ENCODE measurements around the gene RGS11. TPM values are rescaled to one million over a fixed set of nuclear protein-coding genes. Genes with fewer than 3 reads are reported as not detected.

RGS11 gene
- total RNA-seq, 1 experiment from 2014 or later, result 2.9 TPM

DNA sequence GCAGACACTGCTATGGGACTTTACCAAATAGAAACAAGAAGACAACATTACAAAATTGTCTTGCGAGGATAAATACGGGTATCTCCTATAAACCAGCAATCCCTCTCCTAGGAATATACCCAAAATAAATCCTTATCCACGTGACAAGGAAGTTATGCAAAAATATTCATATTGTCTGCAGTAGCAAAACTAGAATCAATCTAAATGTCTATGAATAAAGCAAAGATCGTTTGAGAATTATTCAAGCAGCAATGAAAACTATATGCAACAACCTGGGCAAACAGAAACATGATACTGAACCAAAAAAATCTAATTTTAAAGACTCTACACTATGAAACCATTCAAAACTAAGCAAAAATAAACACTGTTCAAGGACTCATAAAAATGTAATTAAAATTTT is 55.7 kb downstream of the RGS11 start:
- Histone ChIP-seq H3K9me3 (ENCODE audit: control insufficient read depth, low read depth, low read length) (no peaks in the 10 kb centered on the region), H2BK20ac (ENCODE audit: low read depth, low read length, poor library complexity, severe bottlenecking) (no peak overlapping the region), H3K9ac (ENCODE audit: extremely low read depth, insufficient read length, low read length) (no peak overlapping the region), H3K4ac (ENCODE audit: low read depth, low read length) (no peak overlapping the region), H3T11ph (ENCODE audit: low read length) (no peak overlapping the region), H2AK5ac (ENCODE audit: insufficient read length, low read length) (no peak overlapping the region), H4K20me1 (ENCODE audit: control insufficient read depth, insufficient read depth, insufficient read length) (peaks cover 3% of the 10 kb centered on the region), H2BK12ac (ENCODE audit: insufficient read length, low read depth, low read length) (no peak overlapping the region), H4K91ac (ENCODE audit: insufficient read length, low read depth, low read length) (no peak overlapping the region), H3K23ac (ENCODE audit: insufficient read length, low read depth, low read length) (no peak overlapping the region), H3K79me2 (ENCODE audit: insufficient read depth, low read length) (peaks cover 7% of the 10 kb centered on the region; the same call in 1 of the 2 replicates), H2BK5ac (ENCODE audit: insufficient read length, low read length) (no peak overlapping the region), H3K4me1 (ENCODE audit: insufficient read depth, low read length) (no peaks in the 10 kb centered on the region), H2AFZ (ENCODE audit: low read length) (no peak overlapping the region), H3K4me2 (ENCODE audit: insufficient read depth, insufficient read length, low read length) (no peak overlapping the region), H2BK15ac (ENCODE audit: low read depth, low read length) (no peak overlapping the region), H3K23me2 (ENCODE audit: insufficient read length, low read depth, low read length, poor library complexity, severe bottlenecking) (no peaks in the 10 kb centered on the region), H3K14ac (ENCODE audit: insufficient read depth, low read length) (no peak overlapping the region), H4K5ac (ENCODE audit: insufficient read length, low read depth, low read length) (no peak overlapping the region), H4K8ac (replicated peaks; ENCODE audit: insufficient read length, low read depth, low read length) (no peak overlapping the region), H2BK120ac (ENCODE audit: low read depth, low read length, poor library complexity, severe bottlenecking) (no peak overlapping the region), H3K27ac (ENCODE audit: insufficient read length, low read depth, low read length) (no peak overlapping the region), H3K18ac (ENCODE audit: insufficient read length, low read depth, low read length) (no peak overlapping the region), H3K56ac (ENCODE audit: insufficient read length, low read depth, low read length) (no peak overlapping the region), H3K79me1 (ENCODE audit: insufficient read depth, low read depth, low read length, poor library complexity, severe bottlenecking) (peaks cover 4% of the 10 kb centered on the region), H3K27me3 (ENCODE audit: insufficient read depth, low read length) (no peaks in the 10 kb centered on the region)
- Mint-ChIP-seq H3K4me3 (no peak overlapping the region), H3K4me1 (no peaks in the 10 kb centered on the region), H3K9me3 (no peaks in the 10 kb centered on the region), H3K36me3 (ENCODE audit: insufficient read depth in 1 of 3, low read depth in 3 of 3) (peaks cover 29 to 89% (median 80%) of the 10 kb centered on the region in 3 experiments; a peak in 6 of 7 replicates), H3K27me3 (ENCODE audit: low read depth) (no peaks in the 10 kb centered on the region), H3K27ac (no peak overlapping the region)
- TF ChIP-seq, protein P1, sequence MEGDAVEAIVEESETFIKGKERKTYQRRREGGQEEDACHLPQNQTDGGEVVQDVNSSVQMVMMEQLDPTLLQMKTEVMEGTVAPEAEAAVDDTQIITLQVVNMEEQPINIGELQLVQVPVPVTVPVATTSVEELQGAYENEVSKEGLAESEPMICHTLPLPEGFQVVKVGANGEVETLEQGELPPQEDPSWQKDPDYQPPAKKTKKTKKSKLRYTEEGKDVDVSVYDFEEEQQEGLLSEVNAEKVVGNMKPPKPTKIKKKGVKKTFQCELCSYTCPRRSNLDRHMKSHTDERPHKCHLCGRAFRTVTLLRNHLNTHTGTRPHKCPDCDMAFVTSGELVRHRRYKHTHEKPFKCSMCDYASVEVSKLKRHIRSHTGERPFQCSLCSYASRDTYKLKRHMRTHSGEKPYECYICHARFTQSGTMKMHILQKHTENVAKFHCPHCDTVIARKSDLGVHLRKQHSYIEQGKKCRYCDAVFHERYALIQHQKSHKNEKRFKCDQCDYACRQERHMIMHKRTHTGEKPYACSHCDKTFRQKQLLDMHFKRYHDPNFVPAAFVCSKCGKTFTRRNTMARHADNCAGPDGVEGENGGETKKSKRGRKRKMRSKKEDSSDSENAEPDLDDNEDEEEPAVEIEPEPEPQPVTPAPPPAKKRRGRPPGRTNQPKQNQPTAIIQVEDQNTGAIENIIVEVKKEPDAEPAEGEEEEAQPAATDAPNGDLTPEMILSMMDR (conservative IDR thresholded peaks at IDR 0.05), result no peak
- no peak for DNase-seq
- no CpG with 5 or more reads among the region's 4 CpGs for WGBS (ENCODE audit: extremely low coverage, insufficient read length, low lambda C conversion rate)

Other genes with a start within 250 kb of the RGS11 start
- 53.6 and 56.6 TPM in 2 replicates for gene POLR3K, start 222.3 kb downstream of the RGS11 start, total RNA-seq (2021)
- gene SNRNP25, start 222.1 kb downstream of the RGS11 start, total RNA-seq (2021), result 75.3 and 78.5 TPM in 2 replicates
- gene RHBDF1, start 203.3 kb downstream of the RGS11 start, total RNA-seq (2021), result 34.6 and 35.7 TPM in 2 replicates
- 39.1 and 41.7 TPM in 2 replicates for gene MPG, start 197.7 kb downstream of the RGS11 start, total RNA-seq (2021)
- 36.9 and 37.1 TPM in 2 replicates for gene NPRL3, start 137.3 kb downstream of the RGS11 start, total RNA-seq (2021)
- not detected in 2 replicates for gene HBZ, start 123.3 kb downstream of the RGS11 start, total RNA-seq (2021)
- gene HBM, start 110.0 kb downstream of the RGS11 start, total RNA-seq (2021), result not detected in 2 replicates
- gene HBA2, start 103.1 kb downstream of the RGS11 start, total RNA-seq (2021), result 4.3 TPM in 1 of 2 replicates, not detected in the other
- gene HBA1, start 99.3 kb downstream of the RGS11 start, total RNA-seq (2021), result 2.0 and 7.2 TPM in 2 replicates
- 3.5 and 4.4 TPM in 2 replicates for gene HBQ1, start 95.5 kb downstream of the RGS11 start, total RNA-seq (2021)
- 128 and 137 TPM in 2 replicates for gene LUC7L, start 46.5 kb downstream of the RGS11 start, total RNA-seq (2021)
- gene FAM234A, start 41.1 kb downstream of the RGS11 start, total RNA-seq (2021), result 94.9 and 98.8 TPM in 2 replicates
- gene ARHGDIG, start 4.6 kb upstream of the RGS11 start, total RNA-seq (2021), result 4.2 and 5.9 TPM in 2 replicates
- 1.1 and 1.4 TPM in 2 replicates for gene PDIA2, start 7.2 kb upstream of the RGS11 start, total RNA-seq (2021)
- 50.9 and 52.5 TPM in 2 replicates for gene AXIN1, start 76.8 kb upstream of the RGS11 start, total RNA-seq (2021)
- gene MRPL28, start 94.6 kb upstream of the RGS11 start, total RNA-seq (2021), result 154 TPM in 2 replicates
- gene PGAP6, start 106.0 kb upstream of the RGS11 start, total RNA-seq (2021), result 111 and 114 TPM in 2 replicates
- 319 and 320 TPM in 2 replicates for gene NME4, start 121.3 kb upstream of the RGS11 start, total RNA-seq (2021)
- gene DECR2, start 125.9 kb upstream of the RGS11 start, total RNA-seq (2021), result 38.8 and 39.3 TPM in 2 replicates
- 37.1 TPM in 2 replicates for gene RAB11FIP3, start 149.7 kb upstream of the RGS11 start, total RNA-seq (2021)